GM12878 (cell line): ENCODE data around the gene BPTF. TPM values are rescaled to one million over a fixed set of nuclear protein-coding genes. Genes with fewer than 3 reads are reported as not detected.

Experiments
- ATAC-seq: fragments of 200-7000 bp; cut with Tn5 transposase; 3 replicates; pipeline ENCODE4 v1.9.1; 2020; ENCODE audit warnings: mild to moderate bottlenecking, moderate library complexity
- BruUV-seq: library from RNA; stranded (reverse); fragments of 400-500 nt; replicated peaks from 2 replicates; lab custom pipeline; 2021; lab: Mats Ljungman, UMichigan
- CTCF ChIA-PET: fragments of 300-600 bp; sonication (Branson Sonifier 250); formaldehyde crosslinking; extraction: SDS; loops from one replicate; lab custom pipeline; 2021; ENCODE audit warnings: inconsistent platforms; lab: Yijun Ruan, JAX
- POLR2A ChIA-PET: fragments of 350-600 bp; formaldehyde crosslinking; extraction: SDS; loops from one replicate; lab custom pipeline; 2021; ENCODE audit warnings: inconsistent platforms; lab: Charles Lee
- RAD21 ChIA-PET: fragments of 300-600 bp; sonication (Branson Sonifier 250); formaldehyde crosslinking; loops from one replicate; lab custom pipeline; 2023; ENCODE audit warnings: antibody characterized with exemption; ENCODE audit not compliant: unreplicated experiment; lab: Charles Lee
- SMC1A ChIA-PET: fragments of 300-600 bp; sonication (Branson Sonifier 250); formaldehyde crosslinking; loops from one replicate; lab custom pipeline; 2023; ENCODE audit not compliant: unreplicated experiment, uncharacterized antibody; lab: Charles Lee
- DNase-seq: peaks from one replicate; pipeline ENCODE4 v3.0.0-alpha.2; 2011; ENCODE audit warnings: low read depth, low spot score
- FAIRE-seq: peaks from 3 replicates; lab custom pipeline; 2011; peaks lifted over from hg19 to GRCh38; lab: Jason Lieb, UNC
- H2AFZ ChIP-seq: 2 replicates; pipeline ENCODE4 v1.6.0; 2011; ENCODE audit warnings: low read depth, low read length, control low read depth; ENCODE audit not compliant: control insufficient read depth
- H3K27ac ChIP-seq: 2 replicates; pipeline ENCODE4 v1.5.1; 2011; ENCODE audit warnings: control low read depth; ENCODE audit not compliant: control insufficient read depth, insufficient read depth
- H3K27me3 ChIP-seq, 2 experiments: replicated peaks in 1 of 2; 2 replicates each; pipeline versions ENCODE4 v1.6.0 to v1.6.1; 2011; ENCODE audit warnings: low read length in 1 of 2; ENCODE audit not compliant: control insufficient read depth in 2 of 2, insufficient read depth in 2 of 2
- H3K36me3 ChIP-seq, 2 experiments: 2 replicates each; pipeline ENCODE4 v1.5.1; 2011; ENCODE audit warnings: low read length in 1 of 2; ENCODE audit not compliant: control insufficient read depth in 2 of 2, insufficient read depth in 2 of 2
- H3K4me1 ChIP-seq: 2 replicates; pipeline ENCODE4 v1.6.1; 2011; ENCODE audit warnings: mild to moderate bottlenecking, low read length, moderate library complexity, mixed read lengths; ENCODE audit not compliant: control insufficient read depth, insufficient read depth
- H3K4me2 ChIP-seq: 2 replicates; pipeline ENCODE4 v1.6.0; 2011; ENCODE audit warnings: control low read depth; ENCODE audit not compliant: control insufficient read depth, insufficient read depth
- H3K4me3 ChIP-seq: fragments of 200-600 bp; sonication (generic); 2 replicates; pipeline ENCODE4 v1.5.1; 2016
- H3K79me2 ChIP-seq: 2 replicates; pipeline ENCODE4 v1.6.0; 2011; ENCODE audit warnings: low read length; ENCODE audit not compliant: control insufficient read depth, insufficient read depth
- H3K9ac ChIP-seq: 2 replicates; pipeline ENCODE4 v1.8.0; 2011; ENCODE audit warnings: low read length, control low read depth, mixed read lengths; ENCODE audit not compliant: control insufficient read depth, insufficient read depth
- H3K9me3 ChIP-seq: replicated peaks from 3 replicates; pipeline ENCODE4 v1.5.1; 2011; ENCODE audit warnings: mild to moderate bottlenecking, low read length; ENCODE audit not compliant: control insufficient read depth, insufficient read depth
- H4K20me1 ChIP-seq: 2 replicates; pipeline ENCODE4 v1.6.0; 2011; ENCODE audit not compliant: control insufficient read depth, insufficient read depth
- ATF7 ChIP-seq: fragments of 450-650 bp; IDR thresholded peaks from 2 replicates; pipeline ENCODE4 v1.6.1; 2016; ENCODE audit warnings: low read depth, mild to moderate bottlenecking
- CBX3 ChIP-seq: fragments of 200-600 bp; sonication (generic); IDR thresholded peaks from 2 replicates; pipeline ENCODE4 v1.6.1; 2016; ENCODE audit warnings: low read depth, borderline replicate concordance
- DPF2 ChIP-seq: fragments of 450-650 bp; IDR thresholded peaks from 2 replicates; pipeline ENCODE4 v1.6.1; 2017; ENCODE audit warnings: mild to moderate bottlenecking
- HDAC6 ChIP-seq: fragments of 200-600 bp; sonication (generic); IDR thresholded peaks from one replicate; pipeline ENCODE4 v1.8.0; 2017; ENCODE audit warnings: antibody characterized with exemption; ENCODE audit not compliant: unreplicated experiment
- IKZF2 ChIP-seq, 2 experiments: fragments of 450-650 bp; IDR thresholded peaks; 2 replicates each; pipeline ENCODE4 v1.6.1; 2017; ENCODE audit warnings: mild to moderate bottlenecking in 2 of 2, moderate library complexity in 2 of 2
- MXI1 ChIP-seq: fragments of 150-350 bp; IDR thresholded peaks from 2 replicates; pipeline ENCODE4 v1.6.1; 2011; ENCODE audit warnings: low read depth, mild to moderate bottlenecking, inconsistent platforms, low read length, improper control_type of control experiment
- NFXL1 ChIP-seq: fragments of 450-650 bp; IDR thresholded peaks from 2 replicates; pipeline ENCODE4 v1.6.1; 2017; ENCODE audit warnings: antibody characterized with exemption, mild to moderate bottlenecking, borderline replicate concordance
- NRF1 ChIP-seq: conservative IDR thresholded peaks from 2 replicates; pipeline ENCODE4 v1.6.1; 2011; ENCODE audit warnings: mild to moderate bottlenecking, low read depth, low read length, improper control_type of control experiment
- PML ChIP-seq: IDR thresholded peaks from 2 replicates; pipeline ENCODE4 v1.6.1; 2012; ENCODE audit warnings: low read length, inconsistent platforms
- POLR2A ChIP-seq: IDR thresholded peaks from 2 replicates; pipeline ENCODE4 v1.6.1; 2011; ENCODE audit warnings: low read depth, mild to moderate bottlenecking, low read length
- POLR2AphosphoS2 ChIP-seq: IDR thresholded peaks from 2 replicates; pipeline ENCODE4 v1.6.1; 2011; ENCODE audit warnings: low read depth, mild to moderate bottlenecking, low read length, improper control_type of control experiment, moderate library complexity
- RELA ChIP-seq: fragments of 450-650 bp; IDR thresholded peaks from 2 replicates; pipeline ENCODE4 v1.8.0; 2014; ENCODE audit warnings: borderline replicate concordance; ENCODE audit not compliant: partially characterized antibody
- SIN3A ChIP-seq: IDR thresholded peaks from 2 replicates; pipeline ENCODE4 v1.6.1; 2012; ENCODE audit warnings: low read depth, low read length, improper control_type of control experiment
- SRF ChIP-seq, 2 experiments: IDR thresholded peaks; 2 replicates each; pipeline ENCODE4 v1.6.1; 2011; ENCODE audit warnings: low read depth in 2 of 2, low read length in 2 of 2, mild to moderate bottlenecking in 1 of 2, moderate library complexity in 1 of 2
- STAT3 ChIP-seq: IDR thresholded peaks from 2 replicates; pipeline ENCODE4 v1.6.1; 2011; ENCODE audit warnings: low read depth, low read length, improper control_type of control experiment
- ZNF622 ChIP-seq: fragments of 450-650 bp; IDR thresholded peaks from 2 replicates; pipeline ENCODE4 v1.6.1; 2017; ENCODE audit warnings: mild to moderate bottlenecking, inconsistent platforms
- whole genome bisulfite sequencing: methylation state at CpG from one replicate; pipeline ENCODE4 v1.1.6; 2016; ENCODE audit warnings: low lambda C conversion rate; ENCODE audit not compliant: insufficient replicate concordance, insufficient coverage; ENCODE audit errors: missing lambda C conversion rate; 5-methylcytosine and 5-hydroxymethylcytosine counted together
- in situ Hi-C: fragments of 300-500 bp; cut with MboI; formaldehyde crosslinking; loops from 9 replicates; pipeline ENCODE4 v1.14.3; 2018; ENCODE audit warnings: mixed read lengths
- intact Hi-C: fragments of 100-400 bp; cut with micrococcal nuclease; formaldehyde crosslinking; loops from one replicate; pipeline ENCODE4 v1.14.2; 2022; ENCODE audit not compliant: unreplicated experiment
- polyA plus RNA-seq, 11 experiments: library from polyadenylated mRNA; depleted of rRNA in 4 of 11; unstranded in 6 of 11; stranded (reverse) in 5 of 11; fragments of >200 nt; fragmentation: Nextera tagmentation in 4 of 11; fragmentation: Illumina TruSeq in 1 of 11; extraction: Ambion mirVana in 4 of 11; extraction: Trizol in 1 of 11; gene quantifications; 1 replicate in 1 of 11; 2 replicates in 10 of 11; pipeline versions ENCODE4 v1.2.1 to v1.2.3, GENCODE V29; 2011 to 2016; ENCODE audit warnings: inconsistent platforms in 2 of 11, missing spikeins in 2 of 11, low read depth in 1 of 11
- total RNA-seq, 4 experiments: library from RNA; depleted of rRNA in 3 of 4; stranded (reverse); fragments of >200 nt in 3 of 4; fragmentation: Illumina TruSeq in 1 of 4; extraction: Trizol in 1 of 4; gene quantifications; 2 replicates each; pipeline versions ENCODE4 v1.2.1 to v1.2.3, GENCODE V29; 2013 to 2021
- TF ChIP-seq, protein P1 (sequence below): fragments of 450-650 bp; IDR thresholded peaks from 2 replicates; pipeline ENCODE4 v1.6.1; 2016; ENCODE audit warnings: mild to moderate bottlenecking
- TF ChIP-seq, protein P2 (sequence below): IDR thresholded peaks from 2 replicates; pipeline ENCODE4 v1.6.1; 2012; ENCODE audit warnings: low read length, inconsistent platforms
- TF ChIP-seq, protein P3 (sequence below): fragments of 450-650 bp; IDR thresholded peaks from 2 replicates; pipeline ENCODE4 v1.6.1; 2017; ENCODE audit warnings: mild to moderate bottlenecking

BPTF gene
- total and polyA plus RNA-seq, 10 of the 15 experiments (the other 5 are each of a cell fraction or from before 2014, with no cell fraction given): 19.4 to 78.3 (median 44.8) TPM

DNA sequence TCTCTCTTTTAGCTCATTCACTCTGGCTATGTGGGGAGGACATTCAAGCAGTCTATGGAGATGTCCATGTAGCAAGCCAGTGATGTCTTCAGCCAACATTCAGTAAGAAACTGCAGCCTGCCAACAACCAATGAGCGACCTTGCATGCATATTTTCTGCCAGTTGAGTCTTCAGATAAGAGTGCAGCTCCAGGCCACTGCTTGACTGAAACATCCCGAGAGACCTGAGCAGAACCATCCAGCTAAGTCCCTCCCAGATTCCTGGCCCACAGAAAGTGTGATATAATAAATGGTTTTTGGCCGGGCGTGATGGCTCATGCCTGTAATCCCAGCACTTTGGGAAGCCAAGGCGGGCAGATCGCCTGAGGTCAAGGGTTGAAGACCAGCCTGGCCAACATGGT, 181.5 kb downstream of the BPTF start:
- no peak overlapping the region for H3K4me3 ChIP-seq
- H3K4me1 ChIP-seq: no peaks in the 10 kb centered on the region
- DNase-seq (no peak), FAIRE-seq (no peak), ATAC-seq (no peak)
- H3K27me3 ChIP-seq: no peaks in the 10 kb centered on the region
- no peak overlapping the region for H3K9ac ChIP-seq
- WGBS: 72% methylated on average over 6 of the region's 6 CpGs
- no peak overlapping the region for H3K4me2 ChIP-seq
- ChIA-PET SMC1A (no interaction called here), POLR2A (no interaction called here), CTCF (no interaction called here), RAD21 (no interaction called here)
- H3K79me2 ChIP-seq: no peaks in the 10 kb centered on the region
- H3K9me3 ChIP-seq: no peaks in the 10 kb centered on the region
- no peak for TF ChIP-seq POLR2AphosphoS2
- no peak for TF ChIP-seq NFXL1
- no peak for TF ChIP-seq CBX3
- TF ChIP-seq HDAC6: no peak
- TF ChIP-seq, protein P1, sequence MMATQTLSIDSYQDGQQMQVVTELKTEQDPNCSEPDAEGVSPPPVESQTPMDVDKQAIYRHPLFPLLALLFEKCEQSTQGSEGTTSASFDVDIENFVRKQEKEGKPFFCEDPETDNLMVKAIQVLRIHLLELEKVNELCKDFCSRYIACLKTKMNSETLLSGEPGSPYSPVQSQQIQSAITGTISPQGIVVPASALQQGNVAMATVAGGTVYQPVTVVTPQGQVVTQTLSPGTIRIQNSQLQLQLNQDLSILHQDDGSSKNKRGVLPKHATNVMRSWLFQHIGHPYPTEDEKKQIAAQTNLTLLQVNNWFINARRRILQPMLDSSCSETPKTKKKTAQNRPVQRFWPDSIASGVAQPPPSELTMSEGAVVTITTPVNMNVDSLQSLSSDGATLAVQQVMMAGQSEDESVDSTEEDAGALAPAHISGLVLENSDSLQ: no peak
- TF ChIP-seq PML: no peak
- no peak for TF ChIP-seq ATF7
- no peak for TF ChIP-seq DPF2
- TF ChIP-seq ZNF622: no peak
- no peak for TF ChIP-seq STAT3
- no peak for TF ChIP-seq SIN3A
- TF ChIP-seq NRF1: no peak
- no peak for TF ChIP-seq SRF (IDR thresholded peaks at IDR 0.05; ENCODE audit: low read depth in 2 of 2, low read length in 2 of 2)
- no peak for TF ChIP-seq RELA
- TF ChIP-seq IKZF2 (IDR thresholded peaks at IDR 0.05): no peak
- TF ChIP-seq, protein P2, sequence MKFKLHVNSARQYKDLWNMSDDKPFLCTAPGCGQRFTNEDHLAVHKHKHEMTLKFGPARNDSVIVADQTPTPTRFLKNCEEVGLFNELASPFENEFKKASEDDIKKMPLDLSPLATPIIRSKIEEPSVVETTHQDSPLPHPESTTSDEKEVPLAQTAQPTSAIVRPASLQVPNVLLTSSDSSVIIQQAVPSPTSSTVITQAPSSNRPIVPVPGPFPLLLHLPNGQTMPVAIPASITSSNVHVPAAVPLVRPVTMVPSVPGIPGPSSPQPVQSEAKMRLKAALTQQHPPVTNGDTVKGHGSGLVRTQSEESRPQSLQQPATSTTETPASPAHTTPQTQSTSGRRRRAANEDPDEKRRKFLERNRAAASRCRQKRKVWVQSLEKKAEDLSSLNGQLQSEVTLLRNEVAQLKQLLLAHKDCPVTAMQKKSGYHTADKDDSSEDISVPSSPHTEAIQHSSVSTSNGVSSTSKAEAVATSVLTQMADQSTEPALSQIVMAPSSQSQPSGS: no peak
- TF ChIP-seq MXI1: no peak
- TF ChIP-seq, protein P3, sequence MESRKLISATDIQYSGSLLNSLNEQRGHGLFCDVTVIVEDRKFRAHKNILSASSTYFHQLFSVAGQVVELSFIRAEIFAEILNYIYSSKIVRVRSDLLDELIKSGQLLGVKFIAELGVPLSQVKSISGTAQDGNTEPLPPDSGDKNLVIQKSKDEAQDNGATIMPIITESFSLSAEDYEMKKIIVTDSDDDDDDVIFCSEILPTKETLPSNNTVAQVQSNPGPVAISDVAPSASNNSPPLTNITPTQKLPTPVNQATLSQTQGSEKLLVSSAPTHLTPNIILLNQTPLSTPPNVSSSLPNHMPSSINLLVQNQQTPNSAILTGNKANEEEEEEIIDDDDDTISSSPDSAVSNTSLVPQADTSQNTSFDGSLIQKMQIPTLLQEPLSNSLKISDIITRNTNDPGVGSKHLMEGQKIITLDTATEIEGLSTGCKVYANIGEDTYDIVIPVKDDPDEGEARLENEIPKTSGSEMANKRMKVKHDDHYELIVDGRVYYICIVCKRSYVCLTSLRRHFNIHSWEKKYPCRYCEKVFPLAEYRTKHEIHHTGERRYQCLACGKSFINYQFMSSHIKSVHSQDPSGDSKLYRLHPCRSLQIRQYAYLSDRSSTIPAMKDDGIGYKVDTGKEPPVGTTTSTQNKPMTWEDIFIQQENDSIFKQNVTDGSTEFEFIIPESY: no peak
- no peak for TF ChIP-seq POLR2A
- no peaks in the 10 kb centered on the region for H4K20me1 ChIP-seq
- no peaks in the 10 kb centered on the region for H3K36me3 ChIP-seq
- no peak overlapping the region for H3K27ac ChIP-seq
- no TSS peak for BruUV-seq
- in situ Hi-C loops (no loop called here), intact Hi-C loops (no loop called here)
- no peak overlapping the region for H2AFZ ChIP-seq
